ES-I3 (cell line): ENCODE data around the gene KRT83.

Experiments
- H3K36me3 ChIP-seq: 2 replicates; pipeline ENCODE4 v1.6.1; 2013; ENCODE audit warnings: mild to moderate bottlenecking, low read length, control low read depth, moderate library complexity; ENCODE audit not compliant: insufficient read depth
- H3K4me1 ChIP-seq: 2 replicates; pipeline ENCODE4 v1.6.1; 2013; ENCODE audit warnings: mild to moderate bottlenecking, control low read depth, low read length; ENCODE audit not compliant: insufficient read depth
- H3K9ac ChIP-seq: 2 replicates; pipeline ENCODE4 v1.6.1; 2013; ENCODE audit warnings: low read depth, mild to moderate bottlenecking, low read length, moderate library complexity
- H3K9me3 ChIP-seq: 2 replicates; pipeline ENCODE4 v1.6.1; 2013; ENCODE audit warnings: mild to moderate bottlenecking, low read length, moderate library complexity; ENCODE audit not compliant: control insufficient read depth, insufficient read depth

The KRT83 gene

GRCh38 chr12:52358575-52359350 is 37.6 kb upstream of the KRT83 start:
- Histone ChIP-seq H3K4me1 (no peaks in the 10 kb centered on the region), H3K36me3 (no peaks in the 10 kb centered on the region), H3K9me3 (no peaks in the 10 kb centered on the region), H3K9ac (no peak overlapping the region)

- Histone ChIP-seq H3K9me3 (no peaks in the 10 kb centered on the region), H3K9ac (no peak overlapping the region), H3K4me1 (no peaks in the 10 kb centered on the region), H3K36me3 (no peaks in the 10 kb centered on the region)
These were observed 35.8 kb upstream of the KRT83 start for GRCh38 chr12:52356762-52357580.

DNA sequence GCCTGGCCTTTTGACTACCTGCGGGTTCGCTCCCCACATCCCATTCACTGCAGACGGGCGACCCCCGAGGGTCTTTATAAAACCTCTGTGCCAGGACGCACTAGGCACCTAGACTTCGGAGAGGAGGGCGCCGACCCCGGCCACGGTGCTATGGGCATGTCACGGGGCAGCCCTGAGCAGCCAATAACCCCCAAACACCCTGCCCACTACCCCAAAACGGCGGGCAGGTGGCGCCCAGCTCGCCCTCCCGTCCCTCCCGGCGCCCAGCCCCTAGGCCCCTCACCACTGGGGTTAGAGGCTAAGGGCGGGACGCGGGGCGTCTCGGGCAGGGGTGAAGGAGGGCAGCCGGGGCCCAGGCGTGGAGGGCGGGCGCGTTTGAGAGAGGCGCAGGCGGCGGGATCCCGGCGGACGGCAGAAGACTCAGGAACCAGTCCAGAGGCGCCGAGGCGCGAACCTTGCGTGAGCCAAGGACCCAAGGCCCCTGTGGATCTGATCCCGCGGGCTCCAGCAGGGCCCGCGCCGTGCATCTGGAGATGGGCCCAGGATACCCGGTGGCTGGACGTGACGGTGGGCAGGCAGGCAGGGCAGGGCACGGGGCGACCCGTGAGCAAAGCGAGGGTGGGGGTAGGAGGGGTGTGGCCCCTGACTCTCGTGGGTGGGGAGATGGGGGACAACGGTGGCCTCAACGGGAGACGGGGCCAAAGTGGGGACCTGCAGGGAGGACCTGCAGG is 35.0 kb upstream of the KRT83 start:
- Histone ChIP-seq H3K9ac (no peak overlapping the region), H3K4me1 (no peaks in the 10 kb centered on the region)

GRCh38 chr12:52355176-52355575 is 34.0 kb upstream of the KRT83 start:
- no peaks in the 10 kb centered on the region for H3K4me1 ChIP-seq
- no peaks in the 10 kb centered on the region for H3K36me3 ChIP-seq
- H3K9ac ChIP-seq: no peak overlapping the region
- no peaks in the 10 kb centered on the region for H3K9me3 ChIP-seq

More for the DNA sequence above, 35.0 kb upstream of the KRT83 start:
- Histone ChIP-seq H3K36me3 (no peaks in the 10 kb centered on the region), H3K9me3 (no peaks in the 10 kb centered on the region)

- H3K4me1 ChIP-seq: no peaks in the 10 kb centered on the region
- no peaks in the 10 kb centered on the region for H3K36me3 ChIP-seq
- no peak overlapping the region for H3K9ac ChIP-seq
- H3K9me3 ChIP-seq: no peaks in the 10 kb centered on the region
These were observed 33.0 kb upstream of the KRT83 start for GRCh38 chr12:52354200-52354599.

- H3K36me3 ChIP-seq: no peaks in the 10 kb centered on the region
- no peaks in the 10 kb centered on the region for H3K9me3 ChIP-seq
- H3K9ac ChIP-seq: no peak overlapping the region
- no peaks in the 10 kb centered on the region for H3K4me1 ChIP-seq
These were observed 32.6 kb upstream of the KRT83 start for GRCh38 chr12:52353766-52354165.

GRCh38 chr12:52352951-52353350 is 31.8 kb upstream of the KRT83 start:
- H3K9ac ChIP-seq: no peak overlapping the region
- no peaks in the 10 kb centered on the region for H3K36me3 ChIP-seq
- H3K4me1 ChIP-seq: no peaks in the 10 kb centered on the region
- H3K9me3 ChIP-seq: no peaks in the 10 kb centered on the region

- Histone ChIP-seq H3K36me3 (no peaks in the 10 kb centered on the region), H3K4me1 (no peaks in the 10 kb centered on the region), H3K9me3 (no peaks in the 10 kb centered on the region), H3K9ac (no peak overlapping the region)
These were observed 30.2 kb upstream of the KRT83 start for GRCh38 chr12:52351196-52352059.

- Histone ChIP-seq H3K36me3 (no peaks in the 10 kb centered on the region), H3K4me1 (no peaks in the 10 kb centered on the region), H3K9ac (no peak overlapping the region), H3K9me3 (no peaks in the 10 kb centered on the region)
These were observed 29.6 kb upstream of the KRT83 start for GRCh38 chr12:52350786-52351185.

GRCh38 chr12:52350021-52350620 is 28.9 kb upstream of the KRT83 start:
- Histone ChIP-seq H3K36me3 (no peaks in the 10 kb centered on the region), H3K9me3 (no peaks in the 10 kb centered on the region), H3K9ac (no peak overlapping the region), H3K4me1 (no peaks in the 10 kb centered on the region)

DNA sequence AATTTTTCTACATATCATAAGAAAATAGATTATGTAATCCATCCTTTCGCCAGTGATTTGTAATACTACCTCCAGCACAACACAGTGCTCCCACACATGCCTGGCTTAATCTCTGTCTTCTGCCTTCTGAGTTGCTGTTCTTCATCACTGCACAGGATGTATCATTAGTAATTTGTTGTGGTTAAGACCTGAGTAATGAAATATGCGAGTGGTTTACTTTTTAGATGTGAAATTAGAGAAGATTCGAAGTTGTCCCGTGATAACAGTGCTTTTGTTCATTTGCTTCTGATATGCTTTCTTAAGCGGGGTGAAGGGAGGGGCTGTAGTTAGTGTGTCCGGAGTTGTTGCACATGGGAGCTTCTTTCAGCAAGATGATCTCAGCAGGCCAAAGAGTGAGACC is 28.0 kb upstream of the KRT83 start:
- no peak overlapping the region for H3K9ac ChIP-seq
- no peaks in the 10 kb centered on the region for H3K4me1 ChIP-seq
- no peaks in the 10 kb centered on the region for H3K9me3 ChIP-seq
- no peaks in the 10 kb centered on the region for H3K36me3 ChIP-seq

- no peaks in the 10 kb centered on the region for H3K9me3 ChIP-seq
- no peaks in the 10 kb centered on the region for H3K4me1 ChIP-seq
- H3K36me3 ChIP-seq: no peaks in the 10 kb centered on the region
- no peak overlapping the region for H3K9ac ChIP-seq
These were observed 26.6 kb upstream of the KRT83 start for GRCh38 chr12:52347551-52348510.

DNA sequence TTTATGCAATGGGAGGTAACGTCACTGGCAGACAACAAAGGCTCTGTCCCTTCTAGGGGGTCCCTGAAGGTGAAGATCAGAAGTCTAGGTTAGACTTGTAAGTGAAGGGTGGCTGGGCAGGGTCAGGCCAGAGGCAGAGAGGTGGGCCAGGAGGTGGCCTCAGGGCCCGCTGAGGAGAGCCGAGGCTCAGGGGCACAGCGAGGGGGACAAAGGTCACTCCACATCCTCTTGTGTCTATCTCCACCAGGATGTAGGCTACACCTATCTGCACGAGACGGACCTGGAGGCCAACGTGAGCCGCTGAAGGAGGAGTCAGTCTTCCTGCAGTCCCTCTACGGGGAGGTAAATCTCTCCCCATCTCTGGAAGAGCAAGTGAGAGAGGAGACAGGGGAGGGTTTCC is 25.8 kb upstream of the KRT83 start:
- Histone ChIP-seq H3K9ac (no peak overlapping the region), H3K36me3 (no peaks in the 10 kb centered on the region), H3K9me3 (no peaks in the 10 kb centered on the region), H3K4me1 (no peaks in the 10 kb centered on the region)
